Fibroblast of lung (primary cell): ENCODE data around the gene MRAS. TPM values are rescaled to one million over a fixed set of nuclear protein-coding genes. Genes with fewer than 3 reads are reported as not detected.

Experiments used
- DNase-seq, 2 donors: peaks; one replicate each; pipeline versions ENCODE4 v3.0.0 to v3.0.0-alpha.2; 2010; ENCODE audit warnings: low read depth in 2 of 2
- H2AFZ ChIP-seq: 2 replicates; pipeline ENCODE4 v1.5.1; 2012; ENCODE audit warnings: low read length, control low read depth, inconsistent platforms
- H3K27ac ChIP-seq: 2 replicates; pipeline ENCODE4 v1.5.1; 2011; ENCODE audit warnings: low read length, control low read depth; ENCODE audit not compliant: insufficient read depth
- H3K27me3 ChIP-seq: 2 replicates; pipeline ENCODE4 v1.5.1; 2011; ENCODE audit warnings: mild to moderate bottlenecking, low read length; ENCODE audit not compliant: control insufficient read depth, insufficient read depth
- H3K36me3 ChIP-seq: 2 replicates; pipeline ENCODE4 v1.5.1; 2011; ENCODE audit warnings: low read length; ENCODE audit not compliant: control insufficient read depth, insufficient read depth
- H3K4me1 ChIP-seq: 2 replicates; pipeline ENCODE4 v1.5.1; 2011; ENCODE audit warnings: low read length; ENCODE audit not compliant: control insufficient read depth, insufficient read depth; ENCODE audit errors: extremely low read depth
- H3K4me2 ChIP-seq: 2 replicates; pipeline ENCODE4 v1.5.1; 2011; ENCODE audit warnings: low read length, control low read depth; ENCODE audit not compliant: insufficient read depth; ENCODE audit errors: extremely low read depth
- H3K4me3 ChIP-seq, 4 experiments: fragments of 200-600 bp in 1 of 4; sonication (generic) in 1 of 4; replicated peaks in 1 of 4; 2 replicates each; pipeline ENCODE4 v1.5.1; 2011 to 2016; ENCODE audit warnings: low read length in 4 of 4, low read depth in 3 of 4, mild to moderate bottlenecking in 3 of 4, control low read depth in 2 of 4, inconsistent platforms in 1 of 4, mixed read lengths in 1 of 4; ENCODE audit not compliant: insufficient read depth in 1 of 4; ENCODE audit errors: control extremely low read depth in 1 of 4
- H3K79me2 ChIP-seq: 2 replicates; pipeline ENCODE4 v1.5.1; 2012; ENCODE audit warnings: mild to moderate bottlenecking, low read length, inconsistent platforms; ENCODE audit not compliant: control insufficient read depth, insufficient read depth
- H3K9ac ChIP-seq: 2 replicates; pipeline ENCODE4 v1.5.1; 2011; ENCODE audit warnings: mild to moderate bottlenecking, low read length, control low read depth; ENCODE audit not compliant: insufficient read depth
- H3K9me3 ChIP-seq: 2 replicates; pipeline ENCODE4 v1.5.1; 2012; ENCODE audit warnings: low read depth, low read length; ENCODE audit not compliant: control insufficient read depth, insufficient read depth
- H4K20me1 ChIP-seq: 2 replicates; pipeline ENCODE4 v1.5.1; 2011; ENCODE audit warnings: low read length; ENCODE audit not compliant: control insufficient read depth, insufficient read depth; ENCODE audit errors: extremely low read depth
- EZH2 ChIP-seq: IDR thresholded peaks from 2 replicates; pipeline ENCODE4 v1.5.1; 2012; ENCODE audit warnings: low read length, control low read depth, mild to moderate bottlenecking; ENCODE audit errors: missing control alignments
- polyA plus RNA-seq, 2 donors: library from polyadenylated mRNA; depleted of rRNA in 1 of 2; stranded (reverse) in 1 of 2; unstranded in 1 of 2; fragments of >200 nt; gene quantifications; 2 replicates each; pipeline ENCODE4 v1.2.1, GENCODE V29; 2011 to 2012; ENCODE audit warnings: missing spikeins in 1 of 2
- total RNA-seq: library from RNA; depleted of rRNA; stranded (reverse); fragments of >200 nt; gene quantifications from 2 replicates; pipeline ENCODE4 v1.2.1, GENCODE V29; 2014
- TF ChIP-seq, protein P1 (sequence below), 2 donors: IDR thresholded peaks in 1 of 2; conservative IDR thresholded peaks in 1 of 2; 1 replicate in 1 of 2; 2 replicates in 1 of 2; pipeline ENCODE4 v1.5.1; 2011 to 2012; ENCODE audit warnings: low read length in 2 of 2, control low read depth in 1 of 2, inconsistent platforms in 1 of 2, low read depth in 1 of 2, mild to moderate bottlenecking in 1 of 2

Gene MRAS
- total and polyA plus RNA-seq, 2 donors (not counting 1 experiment from before 2014, with no cell fraction given), result 35.3 to 73.0 TPM

DNA sequence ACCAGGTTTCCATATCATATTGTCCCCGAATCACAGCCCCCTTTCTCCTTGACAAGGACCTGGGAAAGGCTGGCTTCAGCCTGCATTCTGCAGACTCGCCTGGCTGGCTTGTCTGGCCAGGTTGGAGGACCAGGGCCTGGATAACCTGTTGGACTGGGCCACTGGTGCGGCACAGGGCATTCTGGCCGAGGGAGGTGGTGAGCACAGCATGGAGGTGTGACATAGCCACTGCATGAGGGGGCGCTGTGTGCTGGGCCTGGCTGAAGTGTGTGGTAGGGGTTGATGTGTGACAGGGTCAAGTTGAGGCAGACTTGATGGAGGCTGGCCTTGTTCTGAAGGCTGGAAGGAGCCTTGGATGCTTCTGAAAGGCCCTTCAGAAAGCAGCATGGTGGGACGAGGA lies 88.9 kb downstream of the MRAS start:
- no peaks in the 10 kb centered on the region for H3K36me3 ChIP-seq
- no peaks in the 10 kb centered on the region for H3K79me2 ChIP-seq
- peaks cover 37% of the 10 kb centered on the region for H3K27me3 ChIP-seq
- TF ChIP-seq, protein P1, sequence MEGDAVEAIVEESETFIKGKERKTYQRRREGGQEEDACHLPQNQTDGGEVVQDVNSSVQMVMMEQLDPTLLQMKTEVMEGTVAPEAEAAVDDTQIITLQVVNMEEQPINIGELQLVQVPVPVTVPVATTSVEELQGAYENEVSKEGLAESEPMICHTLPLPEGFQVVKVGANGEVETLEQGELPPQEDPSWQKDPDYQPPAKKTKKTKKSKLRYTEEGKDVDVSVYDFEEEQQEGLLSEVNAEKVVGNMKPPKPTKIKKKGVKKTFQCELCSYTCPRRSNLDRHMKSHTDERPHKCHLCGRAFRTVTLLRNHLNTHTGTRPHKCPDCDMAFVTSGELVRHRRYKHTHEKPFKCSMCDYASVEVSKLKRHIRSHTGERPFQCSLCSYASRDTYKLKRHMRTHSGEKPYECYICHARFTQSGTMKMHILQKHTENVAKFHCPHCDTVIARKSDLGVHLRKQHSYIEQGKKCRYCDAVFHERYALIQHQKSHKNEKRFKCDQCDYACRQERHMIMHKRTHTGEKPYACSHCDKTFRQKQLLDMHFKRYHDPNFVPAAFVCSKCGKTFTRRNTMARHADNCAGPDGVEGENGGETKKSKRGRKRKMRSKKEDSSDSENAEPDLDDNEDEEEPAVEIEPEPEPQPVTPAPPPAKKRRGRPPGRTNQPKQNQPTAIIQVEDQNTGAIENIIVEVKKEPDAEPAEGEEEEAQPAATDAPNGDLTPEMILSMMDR (conservative IDR thresholded peaks at IDR 0.05 in 1 of 2, IDR thresholded peaks at IDR 0.05 in 1 of 2; ENCODE audit: low read depth in 1 of 2, low read length in 2 of 2), result no peak
- no peak for TF ChIP-seq EZH2
- H2AFZ ChIP-seq, result no peak overlapping the region
- H3K9me3 ChIP-seq, result no peaks in the 10 kb centered on the region
- H3K4me3 ChIP-seq, result no peak overlapping the region
- H3K4me1 ChIP-seq, result no peaks in the 10 kb centered on the region
- no peak for DNase-seq
- no peak overlapping the region for H3K9ac ChIP-seq
- H3K27ac ChIP-seq, result no peak overlapping the region
- no peak overlapping the region for H3K4me2 ChIP-seq
- no peaks in the 10 kb centered on the region for H4K20me1 ChIP-seq

DNA sequence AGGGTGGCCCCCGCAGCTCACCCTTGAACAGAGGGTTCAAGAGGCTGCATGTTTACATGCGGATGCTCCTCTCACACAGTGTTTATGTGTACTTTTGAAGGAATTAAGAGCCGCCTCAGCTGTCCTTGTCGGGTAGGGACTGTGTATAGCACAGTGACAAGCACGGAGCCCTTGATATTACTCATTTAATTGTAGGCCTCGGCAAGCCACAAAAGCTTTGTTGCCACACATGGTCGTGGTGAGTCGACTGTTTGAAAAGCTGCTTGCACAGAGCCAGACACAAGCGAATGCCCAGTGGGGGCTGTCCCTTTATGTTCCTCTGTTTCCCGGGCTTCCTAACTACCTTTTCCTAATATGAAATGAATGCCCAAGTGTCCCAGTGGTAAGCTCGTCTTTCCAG lies 90.5 kb downstream of the MRAS start:
- TF ChIP-seq, protein P1 (conservative IDR thresholded peaks at IDR 0.05 in 1 of 2, IDR thresholded peaks at IDR 0.05 in 1 of 2; ENCODE audit: low read depth in 1 of 2, low read length in 2 of 2), result no peak
- no peak for TF ChIP-seq EZH2
- Histone ChIP-seq H3K27me3 (peaks cover 25% of the 10 kb centered on the region), H3K9ac (no peak overlapping the region), H3K27ac (no peak overlapping the region), H3K9me3 (no peaks in the 10 kb centered on the region), H3K4me2 (no peak overlapping the region), H3K36me3 (no peaks in the 10 kb centered on the region), H4K20me1 (no peaks in the 10 kb centered on the region), H3K4me1 (no peaks in the 10 kb centered on the region), H3K4me3 (no peak overlapping the region), H2AFZ (no peak overlapping the region), H3K79me2 (no peaks in the 10 kb centered on the region)
- DNase-seq, result no peak

DNA sequence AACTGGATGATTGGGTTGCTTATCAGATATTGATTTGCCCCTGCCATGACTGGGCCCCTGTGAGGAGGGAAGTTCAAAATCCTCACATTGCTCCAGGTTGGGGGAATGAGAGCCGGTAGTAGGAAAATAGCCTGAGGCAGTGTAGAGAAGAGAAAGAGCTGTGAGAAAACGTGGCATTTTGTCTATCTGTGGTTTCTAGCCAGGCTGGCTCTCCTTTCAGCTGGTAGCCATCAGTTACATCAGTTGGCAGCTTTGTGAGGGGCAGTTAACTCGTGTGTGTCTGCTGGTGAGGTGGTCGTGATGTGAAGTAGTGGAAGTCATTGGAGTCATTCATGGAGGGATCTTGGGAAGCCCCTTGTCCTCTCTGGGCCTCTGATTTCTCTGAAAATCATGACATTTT lies 91.3 kb downstream of the MRAS start:
- H3K27ac ChIP-seq, result no peak overlapping the region
- H3K27me3 ChIP-seq, result peaks cover 19% of the 10 kb centered on the region
- H3K9ac ChIP-seq, result no peak overlapping the region
- no peaks in the 10 kb centered on the region for H3K36me3 ChIP-seq
- no peak overlapping the region for H2AFZ ChIP-seq
- H3K9me3 ChIP-seq, result no peaks in the 10 kb centered on the region
- no peaks in the 10 kb centered on the region for H4K20me1 ChIP-seq
- H3K4me1 ChIP-seq, result no peaks in the 10 kb centered on the region
- TF ChIP-seq, protein P1 (conservative IDR thresholded peaks at IDR 0.05 in 1 of 2, IDR thresholded peaks at IDR 0.05 in 1 of 2; ENCODE audit: low read depth in 1 of 2, low read length in 2 of 2), result no peak
- no peak for TF ChIP-seq EZH2
- H3K4me3 ChIP-seq, result no peak overlapping the region
- no peak overlapping the region for H3K4me2 ChIP-seq
- no peak for DNase-seq
- H3K79me2 ChIP-seq, result no peaks in the 10 kb centered on the region
